RWPE2 (cell line): Measurements from ENCODE around the gene KDELR1.

Experiments used
- ATAC-seq: fragments of 200-7000 bp; cut with Tn5 transposase; 3 replicates; pipeline ENCODE4 v1.9.1; 2021; ENCODE audit warnings: low read depth
- DNase-seq: peaks from one replicate; pipeline ENCODE4 v3.0.0-alpha.2; 2020; ENCODE audit warnings: low spot score
- H3K27ac ChIP-seq: fragments of 450-650 bp; 2 replicates; pipeline ENCODE4 v1.5.1; 2017; ENCODE audit warnings: mild to moderate bottlenecking; ENCODE audit not compliant: poor library complexity, severe bottlenecking
- H3K27me3 ChIP-seq: fragments of 250-450 bp; sonication (Bioruptor Pico); 2 replicates; pipeline ENCODE4 v1.5.1; 2021; ENCODE audit warnings: mild to moderate bottlenecking, moderate library complexity; ENCODE audit not compliant: insufficient read depth, poor library complexity, severe bottlenecking
- H3K36me3 ChIP-seq: fragments of 250-450 bp; sonication (Bioruptor Pico); 2 replicates; pipeline ENCODE4 v1.5.1; 2020; ENCODE audit warnings: low read depth, mild to moderate bottlenecking, moderate library complexity
- H3K4me1 ChIP-seq: fragments of 250-450 bp; sonication (Bioruptor Pico); 2 replicates; pipeline ENCODE4 v1.5.1; 2021; ENCODE audit warnings: mild to moderate bottlenecking, moderate library complexity; ENCODE audit not compliant: insufficient read depth, poor library complexity, severe bottlenecking
- H3K4me3 ChIP-seq: fragments of 250-450 bp; sonication (Bioruptor Pico); 2 replicates; pipeline ENCODE4 v1.5.1; 2021; ENCODE audit warnings: mild to moderate bottlenecking, moderate library complexity; ENCODE audit not compliant: severe bottlenecking
- H3K9me3 ChIP-seq: fragments of 250-450 bp; sonication (Bioruptor Pico); 2 replicates; pipeline ENCODE4 v1.5.1; 2021; ENCODE audit warnings: mild to moderate bottlenecking, moderate library complexity; ENCODE audit not compliant: severe bottlenecking
- TF ChIP-seq, protein P1 (sequence below): fragments of 450-650 bp; IDR thresholded peaks from one replicate; pipeline ENCODE4 v1.5.1; 2017; ENCODE audit warnings: mild to moderate bottlenecking, moderate library complexity; ENCODE audit not compliant: poor library complexity, severe bottlenecking

Gene KDELR1

GRCh38 chr19:48371367-48371766, 20.0 kb downstream of the KDELR1 start:
- Histone ChIP-seq H3K4me1 (peaks cover 6% of the 10 kb centered on the region), H3K4me3 (no peak overlapping the region), H3K9me3 (no peaks in the 10 kb centered on the region), H3K27me3 (no peaks in the 10 kb centered on the region), H3K27ac (no peak overlapping the region), H3K36me3 (no peaks in the 10 kb centered on the region)
- no peak for DNase-seq
- TF ChIP-seq, protein P1, sequence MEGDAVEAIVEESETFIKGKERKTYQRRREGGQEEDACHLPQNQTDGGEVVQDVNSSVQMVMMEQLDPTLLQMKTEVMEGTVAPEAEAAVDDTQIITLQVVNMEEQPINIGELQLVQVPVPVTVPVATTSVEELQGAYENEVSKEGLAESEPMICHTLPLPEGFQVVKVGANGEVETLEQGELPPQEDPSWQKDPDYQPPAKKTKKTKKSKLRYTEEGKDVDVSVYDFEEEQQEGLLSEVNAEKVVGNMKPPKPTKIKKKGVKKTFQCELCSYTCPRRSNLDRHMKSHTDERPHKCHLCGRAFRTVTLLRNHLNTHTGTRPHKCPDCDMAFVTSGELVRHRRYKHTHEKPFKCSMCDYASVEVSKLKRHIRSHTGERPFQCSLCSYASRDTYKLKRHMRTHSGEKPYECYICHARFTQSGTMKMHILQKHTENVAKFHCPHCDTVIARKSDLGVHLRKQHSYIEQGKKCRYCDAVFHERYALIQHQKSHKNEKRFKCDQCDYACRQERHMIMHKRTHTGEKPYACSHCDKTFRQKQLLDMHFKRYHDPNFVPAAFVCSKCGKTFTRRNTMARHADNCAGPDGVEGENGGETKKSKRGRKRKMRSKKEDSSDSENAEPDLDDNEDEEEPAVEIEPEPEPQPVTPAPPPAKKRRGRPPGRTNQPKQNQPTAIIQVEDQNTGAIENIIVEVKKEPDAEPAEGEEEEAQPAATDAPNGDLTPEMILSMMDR = no peak
- ATAC-seq = no peak

GRCh38 chr19:48370955-48371354, 20.4 kb downstream of the KDELR1 start:
- TF ChIP-seq, protein P1 = no peak
- no peaks in the 10 kb centered on the region for H3K36me3 ChIP-seq
- no peaks in the 10 kb centered on the region for H3K27me3 ChIP-seq
- no peak overlapping the region for H3K4me3 ChIP-seq
- no peaks in the 10 kb centered on the region for H3K9me3 ChIP-seq
- peaks cover 6% of the 10 kb centered on the region for H3K4me1 ChIP-seq
- ATAC-seq (no peak), DNase-seq (no peak)
- no peak overlapping the region for H3K27ac ChIP-seq

GRCh38 chr19:48368936-48369335, 22.4 kb downstream of the KDELR1 start:
- ATAC-seq (no peak), DNase-seq (no peak)
- Histone ChIP-seq H3K27me3 (no peaks in the 10 kb centered on the region), H3K4me3 (no peak overlapping the region), H3K9me3 (no peaks in the 10 kb centered on the region), H3K4me1 (peaks cover 6% of the 10 kb centered on the region), H3K36me3 (no peaks in the 10 kb centered on the region), H3K27ac (no peak overlapping the region)
- TF ChIP-seq, protein P1 = no peak

- Histone ChIP-seq H3K27ac (no peak overlapping the region), H3K36me3 (no peaks in the 10 kb centered on the region), H3K4me3 (no peak overlapping the region), H3K27me3 (no peaks in the 10 kb centered on the region), H3K9me3 (no peaks in the 10 kb centered on the region), H3K4me1 (peaks cover 3% of the 10 kb centered on the region)
- DNase-seq (no peak), ATAC-seq (no peak)
- TF ChIP-seq, protein P1 = no peak
Observed at GRCh38 chr19:48367855-48368254, 23.5 kb downstream of the KDELR1 start.

- Histone ChIP-seq H3K27ac (no peak overlapping the region), H3K9me3 (no peaks in the 10 kb centered on the region), H3K4me1 (peaks cover 3% of the 10 kb centered on the region), H3K4me3 (no peak overlapping the region), H3K27me3 (no peaks in the 10 kb centered on the region), H3K36me3 (peaks cover 9% of the 10 kb centered on the region)
- ATAC-seq (no peak), DNase-seq (no peak)
- TF ChIP-seq, protein P1 = no peak
Observed at GRCh38 chr19:48365602-48366001, 25.7 kb downstream of the KDELR1 start.
